ENCODE results near the gene CHTOP. TPM values are rescaled to one million over a fixed set of nuclear protein-coding genes. Genes with fewer than 3 reads are reported as not detected.
A peak's percentile ranks its signal among the peaks of the same experiment; 100 is the strongest.

The CHTOP gene
- total and polyA plus RNA-seq, 2 of the 4 experiments (the other 2 are of a cell fraction): 33.9 to 50.8 TPM

GRCh38 chr1:153688736-153689328 is 55.0 kb downstream of the CHTOP start:
- no peak for DNase-seq
- in situ Hi-C loops (cut with MboI; ENCODE audit: low sequenced_read_pairs) (no loop called here), dilution Hi-C loops (cut with HindIII; ENCODE audit: low sequenced_read_pairs, unreplicated experiment) (no loop called here), intact Hi-C loops (cut with micrococcal nuclease) (no loop called here)
- no peak overlapping the region for H3K18ac ChIP-seq (ENCODE audit: low read depth, low read length)
- no peak overlapping the region for H2AK5ac ChIP-seq (ENCODE audit: low read depth, low read length)
- H2BK15ac ChIP-seq (ENCODE audit: low read depth, low read length): no peak overlapping the region
- no TSS peak for BruUV-seq (replicated peaks)
- no peak overlapping the region for H4K91ac ChIP-seq (ENCODE audit: insufficient read depth, low read depth, low read length)
- no peak overlapping the region for H2AFZ ChIP-seq (replicated peaks; ENCODE audit: low read length, poor library complexity)
- CTCF ChIA-PET: no interaction called here
- no peak overlapping the region for H4K8ac ChIP-seq (ENCODE audit: low read depth in 2 of 2, low read length in 2 of 2)
- H3K56ac ChIP-seq (ENCODE audit: extremely low read depth, insufficient read depth, low read length): no peak overlapping the region
- H3K9me3 ChIP-seq (ENCODE audit: control insufficient read depth, insufficient read depth, low read length): no peaks in the 10 kb centered on the region
- no peak overlapping the region for H3K23ac ChIP-seq (ENCODE audit: low read depth, low read length)
- 75% methylated on average over 2 of the region's 18 CpGs; no CpG with 5 or more reads in 1 of the 2 experiments for WGBS, 2 experiments (ENCODE audit: extremely low coverage in 2 of 2, insufficient read length in 1 of 2)
- H2BK5ac ChIP-seq (ENCODE audit: low read depth, low read length, poor library complexity, severe bottlenecking): no peak overlapping the region
- POLR2A ChIA-PET (ENCODE audit: unreplicated experiment): no interaction called here
- H2BK20ac ChIP-seq (ENCODE audit: low read depth, low read length): no peak overlapping the region
- H2AK9ac ChIP-seq (replicated peaks; ENCODE audit: low read depth, low read length, poor library complexity): peak overlapping the region; percentile 16
- no peaks in the 10 kb centered on the region for H3K36me3 ChIP-seq (ENCODE audit: control insufficient read depth, insufficient read depth, low read length)
- H3K27me3 ChIP-seq (ENCODE audit: control insufficient read depth, insufficient read depth, low read length): peaks cover 44% of the 10 kb centered on the region
- H2BK120ac ChIP-seq (ENCODE audit: low read depth, low read length): no peak overlapping the region
- H3K9me1 ChIP-seq (ENCODE audit: insufficient read depth, low read length): no peaks in the 10 kb centered on the region
- H3K9ac ChIP-seq (ENCODE audit: low read depth, low read length): no peak overlapping the region
- no peaks in the 10 kb centered on the region for H3K79me1 ChIP-seq (ENCODE audit: low read depth in 1 of 2, low read length in 2 of 2)
- H3K4ac ChIP-seq (ENCODE audit: low read depth, low read length): no peak overlapping the region
- no peak for TF ChIP-seq SMC3 (IDR thresholded peaks at IDR 0.05; ENCODE audit: low read depth, low read length)
- TF ChIP-seq MAZ (IDR thresholded peaks at IDR 0.05; ENCODE audit: borderline replicate concordance, low read depth, low read length): no peak
- TF ChIP-seq, protein P1, sequence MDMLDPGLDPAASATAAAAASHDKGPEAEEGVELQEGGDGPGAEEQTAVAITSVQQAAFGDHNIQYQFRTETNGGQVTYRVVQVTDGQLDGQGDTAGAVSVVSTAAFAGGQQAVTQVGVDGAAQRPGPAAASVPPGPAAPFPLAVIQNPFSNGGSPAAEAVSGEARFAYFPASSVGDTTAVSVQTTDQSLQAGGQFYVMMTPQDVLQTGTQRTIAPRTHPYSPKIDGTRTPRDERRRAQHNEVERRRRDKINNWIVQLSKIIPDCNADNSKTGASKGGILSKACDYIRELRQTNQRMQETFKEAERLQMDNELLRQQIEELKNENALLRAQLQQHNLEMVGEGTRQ (IDR thresholded peaks at IDR 0.05; ENCODE audit: low read depth, low read length): no peak
- no peak for TF ChIP-seq POLR2A (IDR thresholded peaks at IDR 0.05; ENCODE audit: low read depth, low read length)
- no peak for TF ChIP-seq BHLHE40 (IDR thresholded peaks at IDR 0.05; ENCODE audit: low read depth, low read length)
- TF ChIP-seq RFX5 (IDR thresholded peaks at IDR 0.05; ENCODE audit: low read depth, low read length): no peak
- TF ChIP-seq RCOR1 (IDR thresholded peaks at IDR 0.05; ENCODE audit: insufficient replicate concordance, low read length): no peak
- H3K4me1 ChIP-seq (ENCODE audit: control insufficient read depth, insufficient read depth, low read length): no peaks in the 10 kb centered on the region
- H3K4me2 ChIP-seq (ENCODE audit: low read depth, low read length): no peak overlapping the region
- no peak overlapping the region for H4K5ac ChIP-seq (ENCODE audit: low read depth, low read length)
- no peak overlapping the region for H3K27ac ChIP-seq (ENCODE audit: insufficient read depth, low read length)
- ATAC-seq (ENCODE audit: low read depth): no peak
- no peak overlapping the region for H3K4me3 ChIP-seq (ENCODE audit: insufficient read depth, low read depth, low read length)
- H3K14ac ChIP-seq (replicated peaks; ENCODE audit: low read depth, low read length): no peak overlapping the region
- no peaks in the 10 kb centered on the region; the same call in 1 of the 2 replicates for H4K20me1 ChIP-seq (ENCODE audit: insufficient read depth, low read length)
